Suprapubic skin (tissue), 4 donors: ENCODE data around the gene SORL1-AS1.
A peak's percentile ranks its signal among the peaks of the same experiment; 100 is the strongest.

Experiments used
- DNase-seq, 2 donors: peaks; one replicate each; pipeline ENCODE4 v3.0.0-alpha.2; 2019; ENCODE audit warnings: low spot score in 2 of 2
- H3K27ac ChIP-seq: fragments of 200-600 bp; sonication (generic); one replicate; pipeline ENCODE4 v1.5.1; 2019
- H3K27me3 ChIP-seq: fragments of 200-600 bp; sonication (generic); one replicate; pipeline ENCODE4 v1.5.1; 2019
- H3K36me3 ChIP-seq: fragments of 200-600 bp; sonication (generic); one replicate; pipeline ENCODE4 v1.5.1; 2019
- H3K4me1 ChIP-seq: fragments of 200-600 bp; sonication (generic); one replicate; pipeline ENCODE4 v1.5.1; 2019
- H3K4me3 ChIP-seq: fragments of 200-600 bp; sonication (generic); one replicate; pipeline ENCODE4 v1.5.1; 2019; ENCODE audit warnings: mild to moderate bottlenecking
- H3K9me3 ChIP-seq: fragments of 200-600 bp; sonication (generic); one replicate; pipeline ENCODE4 v1.5.1; 2019
- CTCF ChIP-seq, 2 donors: fragments of 200-600 bp in 1 of 2; fragments of 450-650 bp in 1 of 2; sonication (generic) in 1 of 2; IDR thresholded peaks; one replicate each; pipeline ENCODE4 v1.5.1; 2016 to 2019; ENCODE audit warnings: antibody characterized with exemption in 2 of 2, mild to moderate bottlenecking in 1 of 2, moderate library complexity in 1 of 2
- EP300 ChIP-seq: sonication (generic); formaldehyde crosslinking; IDR thresholded peaks from one replicate; pipeline ENCODE4 v1.6.1; 2017; ENCODE audit warnings: antibody characterized with exemption
- POLR2A ChIP-seq, 2 donors: fragments of 450-650 bp; IDR thresholded peaks; one replicate each; pipeline ENCODE4 v1.6.1; 2017; ENCODE audit warnings: antibody characterized with exemption in 2 of 2, mild to moderate bottlenecking in 2 of 2, moderate library complexity in 2 of 2
- POLR2AphosphoS5 ChIP-seq, 3 donors: sonication (generic); formaldehyde crosslinking; IDR thresholded peaks; one replicate each; pipeline ENCODE4 v1.6.1; 2017; ENCODE audit warnings: antibody characterized with exemption in 3 of 3
- WGBS: methylation state at CpG from one replicate; pipeline ENCODE4 v1.1.5; 2018; 5-methylcytosine and 5-hydroxymethylcytosine counted together

SORL1-AS1 gene

GRCh38 chr11:121435132-121435531 is 17.6 kb downstream of the SORL1-AS1 start:
- Histone ChIP-seq H3K27me3 (no peaks in the 10 kb centered on the region), H3K27ac (no peak overlapping the region), H3K9me3 (no peaks in the 10 kb centered on the region), H3K4me3 (no peak overlapping the region), H3K36me3 (no peaks in the 10 kb centered on the region), H3K4me1 (peaks cover 11% of the 10 kb centered on the region)
- WGBS = 50% methylated on average over 4 of the region's 4 CpGs
- no peak for DNase-seq
- TF ChIP-seq POLR2AphosphoS5 (IDR thresholded peaks at IDR 0.05) = no peak
- no peak for TF ChIP-seq CTCF (IDR thresholded peaks at IDR 0.05)
- TF ChIP-seq EP300 = no peak
- TF ChIP-seq POLR2A (IDR thresholded peaks at IDR 0.05) = no peak

- H3K4me1 ChIP-seq = peaks cover 10% of the 10 kb centered on the region
- H3K36me3 ChIP-seq = no peaks in the 10 kb centered on the region
- no peak overlapping the region for H3K27ac ChIP-seq
- no peaks in the 10 kb centered on the region for H3K9me3 ChIP-seq
- DNase-seq = no peak
- WGBS = 89% methylated on average over 4 of the region's 4 CpGs
- peaks cover 13% of the 10 kb centered on the region for H3K27me3 ChIP-seq
- no peak for TF ChIP-seq POLR2A (IDR thresholded peaks at IDR 0.05)
- TF ChIP-seq EP300 = no peak
- TF ChIP-seq POLR2AphosphoS5 (IDR thresholded peaks at IDR 0.05) = no peak
- TF ChIP-seq CTCF (IDR thresholded peaks at IDR 0.05) = no peak
- H3K4me3 ChIP-seq = no peak overlapping the region
Observed at GRCh38 chr11:121431820-121432526, 20.8 kb downstream of the SORL1-AS1 start.

GRCh38 chr11:121429556-121429955 is 23.2 kb downstream of the SORL1-AS1 start:
- no peak for DNase-seq
- Histone ChIP-seq H3K27me3 (peaks cover 16% of the 10 kb centered on the region), H3K4me3 (no peak overlapping the region), H3K36me3 (no peaks in the 10 kb centered on the region), H3K4me1 (peaks cover 11% of the 10 kb centered on the region), H3K27ac (no peak overlapping the region), H3K9me3 (no peaks in the 10 kb centered on the region)
- no peak for TF ChIP-seq EP300
- TF ChIP-seq POLR2AphosphoS5 (IDR thresholded peaks at IDR 0.05) = no peak
- TF ChIP-seq POLR2A (IDR thresholded peaks at IDR 0.05) = no peak
- TF ChIP-seq CTCF (IDR thresholded peaks at IDR 0.05) = no peak
- 67% methylated on average over 3 of the region's 3 CpGs for WGBS

- Histone ChIP-seq H3K4me3 (peak overlapping the region; percentile 37), H3K27ac (no peak overlapping the region), H3K4me1 (peaks cover 11% of the 10 kb centered on the region), H3K36me3 (no peaks in the 10 kb centered on the region), H3K9me3 (no peaks in the 10 kb centered on the region), H3K27me3 (peaks cover 16% of the 10 kb centered on the region)
- DNase-seq = no peak
- 13% methylated on average over 8 of the region's 8 CpGs for WGBS
- no peak for TF ChIP-seq CTCF (IDR thresholded peaks at IDR 0.05)
Observed at GRCh38 chr11:121427400-121427744, 25.4 kb downstream of the SORL1-AS1 start.

GRCh38 chr11:121426476-121427399 is 26.0 kb downstream of the SORL1-AS1 start:
- no peaks in the 10 kb centered on the region for H3K9me3 ChIP-seq
- H3K27ac ChIP-seq = no peak overlapping the region
- TF ChIP-seq EP300 = no peak
- no peak for TF ChIP-seq POLR2AphosphoS5 (IDR thresholded peaks at IDR 0.05)
- TF ChIP-seq CTCF (IDR thresholded peaks at IDR 0.05) = no peak
- TF ChIP-seq POLR2A (IDR thresholded peaks at IDR 0.05) = no peak
- DNase-seq = no peak
- H3K27me3 ChIP-seq = peaks cover 16% of the 10 kb centered on the region
- peak overlapping the region; percentile 37 for H3K4me3 ChIP-seq
- no peaks in the 10 kb centered on the region for H3K36me3 ChIP-seq
- H3K4me1 ChIP-seq = peaks cover 11% of the 10 kb centered on the region
- WGBS = 32% methylated on average over 41 of the region's 48 CpGs
